DND-41 (cell line): ENCODE data around the gene KCNJ13.

ENCODE experiments used
- ATAC-seq: fragments of 200-7000 bp; cut with Tn5 transposase; 3 replicates; pipeline ENCODE4 v1.9.1; 2021; ENCODE audit warnings: low read depth; ENCODE audit not compliant: insufficient read depth
- DNase-seq: peaks from one replicate; pipeline ENCODE4 v3.0.0-alpha.2; 2020
- H2AFZ ChIP-seq: 2 replicates; pipeline ENCODE4 v1.6.0; 2012; ENCODE audit warnings: low read depth, low read length
- H3K27ac ChIP-seq: 2 replicates; pipeline ENCODE4 v1.5.1; 2012; ENCODE audit warnings: low read length, inconsistent platforms
- H3K27me3 ChIP-seq: fragments of 200-600 bp; sonication (generic); 2 replicates; pipeline ENCODE4 v1.6.0; 2012; ENCODE audit warnings: low read length, mild to moderate bottlenecking, inconsistent platforms; ENCODE audit not compliant: insufficient read depth, poor library complexity
- H3K36me3 ChIP-seq: 2 replicates; pipeline ENCODE4 v1.5.1; 2012; ENCODE audit warnings: low read length, inconsistent platforms; ENCODE audit not compliant: insufficient read depth
- H3K4me1 ChIP-seq: 2 replicates; pipeline ENCODE4 v1.5.1; 2012; ENCODE audit warnings: mild to moderate bottlenecking, low read length; ENCODE audit not compliant: insufficient read depth
- H3K4me2 ChIP-seq: 2 replicates; pipeline ENCODE4 v1.6.0; 2012; ENCODE audit warnings: mild to moderate bottlenecking, moderate library complexity, low read length, inconsistent platforms; ENCODE audit not compliant: insufficient read depth
- H3K4me3 ChIP-seq, 2 experiments: fragments of 200-600 bp in 1 of 2; shearing (Covaris generic) in 1 of 2; 2 replicates each; pipeline ENCODE4 v1.5.1; 2012 to 2016; ENCODE audit warnings: inconsistent platforms in 2 of 2, low read length in 2 of 2, mild to moderate bottlenecking in 2 of 2, low read depth in 1 of 2, moderate library complexity in 1 of 2
- H3K79me2 ChIP-seq: 2 replicates; pipeline ENCODE4 v1.6.0; 2012; ENCODE audit warnings: low read length, inconsistent platforms; ENCODE audit not compliant: insufficient read depth
- H3K9ac ChIP-seq: 2 replicates; pipeline ENCODE4 v1.6.0; 2012; ENCODE audit warnings: low read depth, mild to moderate bottlenecking, inconsistent platforms, low read length, moderate library complexity
- H3K9me3 ChIP-seq: 2 replicates; pipeline ENCODE4 v1.5.1; 2012; ENCODE audit warnings: low read length, moderate library complexity, mild to moderate bottlenecking, inconsistent platforms; ENCODE audit not compliant: insufficient read depth, severe bottlenecking
- H4K20me1 ChIP-seq: 2 replicates; pipeline ENCODE4 v1.6.0; 2012; ENCODE audit warnings: low read length; ENCODE audit not compliant: insufficient read depth
- EZH2 ChIP-seq: IDR thresholded peaks from 3 replicates; pipeline ENCODE4 v1.6.1; 2012; ENCODE audit warnings: borderline replicate concordance, low read depth, mild to moderate bottlenecking, moderate library complexity, low read length, inconsistent platforms; ENCODE audit not compliant: severe bottlenecking
- TF ChIP-seq, protein P1 (sequence below): IDR thresholded peaks from 2 replicates; pipeline ENCODE4 v1.5.1; 2012; ENCODE audit warnings: borderline replicate concordance, low read length, moderate library complexity, mild to moderate bottlenecking; ENCODE audit not compliant: poor library complexity, severe bottlenecking; ENCODE audit errors: extremely low read depth

Gene KCNJ13

DNA sequence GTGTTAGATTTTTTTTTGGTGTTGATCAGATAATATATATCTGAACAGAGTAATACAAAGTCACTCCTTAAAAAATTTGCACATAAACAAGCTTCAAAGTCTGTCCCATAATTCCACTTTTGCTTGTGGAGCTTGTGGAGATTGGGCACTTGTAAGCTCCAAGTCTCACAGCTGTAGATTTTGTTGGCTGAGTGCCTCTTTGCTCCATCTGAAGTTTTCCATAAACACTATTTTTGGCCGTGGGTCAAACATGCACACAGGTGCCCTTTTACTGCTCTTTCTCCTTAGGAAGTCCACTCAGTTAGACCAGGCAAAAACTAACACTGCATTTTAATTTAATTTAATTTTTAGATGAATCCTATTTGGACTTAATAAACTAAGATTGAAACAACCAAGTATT is 3.6 kb upstream of the KCNJ13 start:
- no peaks in the 10 kb centered on the region for H3K27me3 ChIP-seq
- H3K79me2 ChIP-seq: no peaks in the 10 kb centered on the region; the same call in 1 of the 2 replicates
- no peak overlapping the region for H3K4me2 ChIP-seq
- no peak for ATAC-seq
- no peaks in the 10 kb centered on the region for H3K9me3 ChIP-seq
- no peak overlapping the region for H3K27ac ChIP-seq
- no peak for DNase-seq
- no peak overlapping the region for H3K9ac ChIP-seq
- H3K36me3 ChIP-seq: peaks cover 17% of the 10 kb centered on the region
- no peak overlapping the region for H3K4me3 ChIP-seq
- peaks cover 5% of the 10 kb centered on the region; the same call in 1 of the 2 replicates for H3K4me1 ChIP-seq
- TF ChIP-seq EZH2: no peak
- TF ChIP-seq, protein P1, sequence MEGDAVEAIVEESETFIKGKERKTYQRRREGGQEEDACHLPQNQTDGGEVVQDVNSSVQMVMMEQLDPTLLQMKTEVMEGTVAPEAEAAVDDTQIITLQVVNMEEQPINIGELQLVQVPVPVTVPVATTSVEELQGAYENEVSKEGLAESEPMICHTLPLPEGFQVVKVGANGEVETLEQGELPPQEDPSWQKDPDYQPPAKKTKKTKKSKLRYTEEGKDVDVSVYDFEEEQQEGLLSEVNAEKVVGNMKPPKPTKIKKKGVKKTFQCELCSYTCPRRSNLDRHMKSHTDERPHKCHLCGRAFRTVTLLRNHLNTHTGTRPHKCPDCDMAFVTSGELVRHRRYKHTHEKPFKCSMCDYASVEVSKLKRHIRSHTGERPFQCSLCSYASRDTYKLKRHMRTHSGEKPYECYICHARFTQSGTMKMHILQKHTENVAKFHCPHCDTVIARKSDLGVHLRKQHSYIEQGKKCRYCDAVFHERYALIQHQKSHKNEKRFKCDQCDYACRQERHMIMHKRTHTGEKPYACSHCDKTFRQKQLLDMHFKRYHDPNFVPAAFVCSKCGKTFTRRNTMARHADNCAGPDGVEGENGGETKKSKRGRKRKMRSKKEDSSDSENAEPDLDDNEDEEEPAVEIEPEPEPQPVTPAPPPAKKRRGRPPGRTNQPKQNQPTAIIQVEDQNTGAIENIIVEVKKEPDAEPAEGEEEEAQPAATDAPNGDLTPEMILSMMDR: no peak
- H4K20me1 ChIP-seq: no peaks in the 10 kb centered on the region
- no peak overlapping the region for H2AFZ ChIP-seq

DNA sequence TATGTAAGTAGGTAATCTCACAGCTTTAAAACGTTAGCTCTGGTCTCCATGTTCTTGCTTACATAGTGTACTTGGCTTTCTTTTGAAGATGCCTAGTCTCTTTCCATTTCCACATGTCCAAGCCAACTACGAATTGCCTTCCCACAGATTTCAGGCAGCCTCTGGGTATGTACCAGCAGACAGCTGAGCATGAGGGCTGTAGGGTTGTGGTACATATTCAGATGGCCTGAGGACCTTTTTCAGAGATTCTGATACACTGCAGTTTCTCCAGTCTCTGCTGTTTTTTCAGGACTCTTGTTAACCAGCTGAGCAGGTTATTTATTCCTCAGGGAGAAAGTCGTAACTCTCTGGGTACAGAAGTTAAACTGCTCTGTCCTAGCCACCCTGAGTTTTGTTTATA is 3.1 kb upstream of the KCNJ13 start:
- Histone ChIP-seq H2AFZ (no peak overlapping the region), H3K9me3 (no peaks in the 10 kb centered on the region), H3K27me3 (no peaks in the 10 kb centered on the region), H3K4me2 (no peak overlapping the region), H3K4me3 (no peak overlapping the region), H3K36me3 (peaks cover 15% of the 10 kb centered on the region; the same call in 1 of the 2 replicates), H3K4me1 (peaks cover 5% of the 10 kb centered on the region; the same call in 1 of the 2 replicates), H3K9ac (no peak overlapping the region), H3K79me2 (no peaks in the 10 kb centered on the region), H4K20me1 (no peaks in the 10 kb centered on the region), H3K27ac (no peak overlapping the region)
- no peak for DNase-seq
- TF ChIP-seq, protein P1: no peak
- no peak for TF ChIP-seq EZH2
- ATAC-seq: no peak

- Histone ChIP-seq H3K4me2 (no peak overlapping the region), H2AFZ (no peak overlapping the region), H4K20me1 (no peaks in the 10 kb centered on the region; the same call in 1 of the 2 replicates), H3K9ac (no peak overlapping the region), H3K79me2 (no peaks in the 10 kb centered on the region), H3K4me3 (no peak overlapping the region), H3K4me1 (peaks cover 10% of the 10 kb centered on the region; the same call in 1 of the 2 replicates), H3K27me3 (no peaks in the 10 kb centered on the region), H3K36me3 (peaks cover 23% of the 10 kb centered on the region; the same call in 1 of the 2 replicates), H3K9me3 (no peaks in the 10 kb centered on the region), H3K27ac (no peak overlapping the region)
- DNase-seq (no peak), ATAC-seq (no peak)
- no peak for TF ChIP-seq EZH2
- TF ChIP-seq, protein P1: no peak
Observed at GRCh38 chr2:232777276-232777675, 911 bp upstream of the KCNJ13 start.

DNA sequence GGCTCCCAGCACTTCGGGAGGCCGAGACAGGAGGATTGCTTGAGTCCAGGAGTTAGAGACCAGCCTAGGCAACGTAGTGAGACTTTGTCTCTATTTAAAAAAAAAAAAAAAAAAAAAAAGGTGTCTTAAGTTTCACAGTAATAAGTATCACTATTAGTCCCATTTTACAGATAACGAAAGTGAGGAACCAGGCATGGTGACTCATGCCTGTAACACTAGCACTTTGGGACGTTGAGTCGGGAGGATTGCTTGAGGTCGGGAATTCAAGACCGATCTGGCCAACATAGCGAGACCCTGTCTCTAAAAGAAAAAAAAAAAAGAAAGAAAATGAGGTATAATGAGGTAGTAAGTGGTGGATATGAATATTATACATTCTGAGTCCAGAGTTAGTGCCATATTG is 2.5 kb downstream of the KCNJ13 start:
- Histone ChIP-seq H4K20me1 (no peaks in the 10 kb centered on the region; the same call in 1 of the 2 replicates), H3K79me2 (no peaks in the 10 kb centered on the region), H3K9ac (no peak overlapping the region), H3K4me2 (no peak overlapping the region), H3K9me3 (no peaks in the 10 kb centered on the region), H3K4me1 (peaks cover 11% of the 10 kb centered on the region), H3K4me3 (no peak overlapping the region), H2AFZ (no peak overlapping the region), H3K36me3 (peaks cover 42% of the 10 kb centered on the region), H3K27me3 (no peaks in the 10 kb centered on the region), H3K27ac (no peak overlapping the region)
- ATAC-seq: no peak
- no peak for TF ChIP-seq EZH2
- DNase-seq: no peak
